Panc1 (cell line): ENCODE results near the gene INAFM1. TPM values are rescaled to one million over a fixed set of nuclear protein-coding genes. Genes with fewer than 3 reads are reported as not detected.

ENCODE experiments used
- ATAC-seq: fragments of 200-7000 bp; cut with Tn5 transposase; 2 replicates; pipeline ENCODE4 v1.9.1; 2020; ENCODE audit warnings: mild to moderate bottlenecking, moderate library complexity
- BruUV-seq: library from RNA; stranded (reverse); fragments of 400-500 nt; replicated peaks from 2 replicates; lab custom pipeline; 2021; lab: Mats Ljungman, UMichigan
- CTCF ChIA-PET: fragments of 300-600 bp; sonication (Branson Sonifier 250); formaldehyde crosslinking; loops from one replicate; lab custom pipeline; 2022; ENCODE audit warnings: antibody characterized with exemption; lab: Charles Lee
- POLR2A ChIA-PET: fragments of 300-600 bp; sonication (Branson Sonifier 250); formaldehyde crosslinking; loops from one replicate; lab custom pipeline; 2022; ENCODE audit warnings: antibody characterized with exemption; lab: Charles Lee
- DNase-seq: peaks from one replicate; pipeline ENCODE4 v3.0.0-alpha.2; 2010; ENCODE audit warnings: low read depth, low spot score
- H3K27ac ChIP-seq: 2 replicates; pipeline ENCODE4 v1.5.1; 2011; ENCODE audit warnings: mild to moderate bottlenecking, low read length, inconsistent platforms
- H3K27me3 ChIP-seq: fragments of 200-500 bp; sonication (Bioruptor generic); 2 replicates; pipeline ENCODE4 v1.6.0; 2014; ENCODE audit warnings: low read length, inconsistent platforms; ENCODE audit not compliant: control insufficient read depth, insufficient read depth
- H3K36me3 ChIP-seq: fragments of 200-500 bp; sonication (Bioruptor generic); 2 replicates; pipeline ENCODE4 v1.5.1; 2014; ENCODE audit warnings: inconsistent platforms, mild to moderate bottlenecking, low read length, moderate library complexity; ENCODE audit not compliant: control insufficient read depth, insufficient read depth
- H3K4me1 ChIP-seq: 2 replicates; pipeline ENCODE4 v1.5.1; 2011; ENCODE audit warnings: inconsistent platforms, mild to moderate bottlenecking, low read length, moderate library complexity; ENCODE audit not compliant: control insufficient read depth, insufficient read depth
- H3K4me3 ChIP-seq, 2 experiments: 2 replicates each; pipeline ENCODE4 v1.5.1; 2011 to 2012; ENCODE audit warnings: low read depth in 2 of 2, low read length in 2 of 2, mild to moderate bottlenecking in 2 of 2, inconsistent platforms in 1 of 2, moderate library complexity in 1 of 2
- H3K9me3 ChIP-seq: fragments of 200-500 bp; sonication (Bioruptor generic); 2 replicates; pipeline ENCODE4 v1.5.1; 2014; ENCODE audit warnings: low read depth, mild to moderate bottlenecking, inconsistent platforms, low read length, moderate library complexity; ENCODE audit not compliant: control insufficient read depth, insufficient read depth
- CTCF ChIP-seq: fragments of 450-650 bp; IDR thresholded peaks from 2 replicates; pipeline ENCODE4 v1.5.1; 2017; ENCODE audit warnings: mild to moderate bottlenecking
- POLR2AphosphoS5 ChIP-seq: IDR thresholded peaks from 2 replicates; pipeline ENCODE4 v1.6.1; 2012; ENCODE audit warnings: mild to moderate bottlenecking, low read depth, low read length, moderate library complexity
- REST ChIP-seq, 2 experiments: IDR thresholded peaks; 2 replicates each; pipeline ENCODE4 v1.6.1; 2011 to 2012; ENCODE audit warnings: low read depth in 2 of 2, control low read depth in 1 of 2, low read length in 1 of 2, mild to moderate bottlenecking in 1 of 2, moderate library complexity in 1 of 2; ENCODE audit not compliant: insufficient read depth in 1 of 2
- SIN3A ChIP-seq: IDR thresholded peaks from 2 replicates; pipeline ENCODE4 v1.6.1; 2012; ENCODE audit warnings: low read depth, mild to moderate bottlenecking, low read length, moderate library complexity, borderline replicate concordance; ENCODE audit not compliant: insufficient read depth
- TCF7L2 ChIP-seq: IDR thresholded peaks from 2 replicates; pipeline ENCODE4 v1.6.1; 2011; ENCODE audit warnings: mild to moderate bottlenecking, low read depth, low read length, inconsistent platforms
- in situ Hi-C: cut with HindIII; loops from 2 replicates; pipeline ENCODE4 v1.10.0; 2016; ENCODE audit warnings: low sequenced_read_pairs, low pct_unique_long_range_greater_than_20kb
- intact Hi-C: fragments of 100-400 bp; cut with micrococcal nuclease; formaldehyde crosslinking; loops from one replicate; pipeline ENCODE4 v1.10.0; 2022; ENCODE audit not compliant: unreplicated experiment
- total RNA-seq: library from RNA; stranded (reverse); gene quantifications from one replicate; pipeline ENCODE4 v1.2.1, GENCODE V29; 2021; ENCODE audit not compliant: unreplicated experiment

Gene INAFM1
- total RNA-seq, 1 experiment from 2014 or later = 13.1 TPM

DNA sequence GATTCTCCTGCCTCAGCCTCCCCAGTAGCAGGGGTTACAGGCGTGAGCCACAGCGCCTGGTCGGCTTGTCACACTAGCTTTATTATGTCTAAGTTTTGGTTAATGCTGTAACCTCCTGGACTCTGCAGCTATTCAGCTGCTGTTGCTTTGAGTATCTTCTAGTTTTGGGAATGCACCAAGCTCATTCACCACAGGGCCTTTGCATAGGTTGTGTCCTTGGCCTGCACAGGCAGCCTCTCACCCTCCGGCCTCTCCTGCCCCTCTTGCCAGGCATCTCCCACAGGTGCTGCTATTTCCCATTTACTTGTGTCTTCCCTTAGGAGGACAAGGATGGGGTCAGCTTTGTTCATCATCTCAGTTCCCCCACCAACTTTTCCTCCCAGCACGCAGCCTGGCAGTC lies 20.7 kb upstream of the INAFM1 start:
- H3K27ac ChIP-seq = no peak overlapping the region
- DNase-seq (no peak), ATAC-seq (no peak)
- CTCF ChIA-PET = interaction anchor here (0.7 kb wide), 2 partner anchors 43 to 84 kb away, joined by 3 to 5 read pairs; no protein-coding TSS in a partner anchor
- intact Hi-C loops (no loop called here), in situ Hi-C loops (no loop called here)
- no TSS peak for BruUV-seq
- peaks cover 6% of the 10 kb centered on the region for H3K4me1 ChIP-seq
- POLR2A ChIA-PET = interaction anchor here (0.6 kb wide), 1 partner anchor 10 kb away, joined by 3 read pairs; no protein-coding TSS in a partner anchor
- H3K9me3 ChIP-seq = no peaks in the 10 kb centered on the region
- no peak overlapping the region for H3K4me3 ChIP-seq
- H3K36me3 ChIP-seq = no peaks in the 10 kb centered on the region; the same call in 1 of the 2 replicates
- no peaks in the 10 kb centered on the region for H3K27me3 ChIP-seq
- TF ChIP-seq CTCF (no peak), REST (IDR thresholded peaks at IDR 0.05; ENCODE audit: insufficient read depth in 1 of 2, low read depth in 2 of 2, low read length in 1 of 2) (no peak), POLR2AphosphoS5 (no peak)

DNA sequence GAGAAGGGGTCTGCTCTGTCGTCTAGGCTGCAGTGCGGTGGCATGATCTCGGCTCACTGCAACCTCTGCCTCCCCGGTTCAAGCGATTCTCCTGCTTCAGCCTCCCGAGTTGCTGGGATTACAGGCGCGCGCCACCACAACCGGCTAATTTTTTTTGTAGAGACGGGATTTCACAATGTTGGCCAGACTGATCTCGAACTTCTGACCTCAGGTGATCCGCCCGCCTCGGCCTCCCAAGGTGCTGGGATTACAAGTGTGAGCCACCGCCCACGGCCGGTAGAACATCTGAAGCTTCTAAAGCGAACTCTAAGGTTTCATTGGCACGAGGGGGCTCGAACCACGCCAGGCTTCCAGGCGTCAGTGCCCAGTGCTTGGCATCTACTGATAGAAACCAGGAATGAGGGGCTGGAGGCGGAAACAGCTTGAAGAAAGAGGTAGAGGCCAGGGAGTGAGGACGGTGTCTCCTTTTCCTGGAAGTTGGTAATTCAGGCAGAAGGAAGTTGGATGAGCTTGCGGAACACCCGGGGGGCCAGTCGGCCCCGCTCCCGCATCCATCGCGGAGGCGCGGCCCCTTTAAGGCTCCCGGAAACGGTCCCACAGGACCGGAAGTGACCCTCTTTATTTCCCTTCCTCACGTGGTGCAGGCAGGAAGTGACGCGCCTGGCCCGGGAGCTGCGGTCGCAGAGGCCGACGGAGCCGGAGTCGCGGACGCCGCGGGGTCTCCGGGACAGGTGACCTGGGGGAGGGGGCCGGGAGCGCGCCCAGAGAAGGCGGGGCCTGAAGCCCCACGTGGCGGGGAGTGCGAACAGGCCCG lies 18.6 kb upstream of the INAFM1 start, which contains the start of gene CCDC9:
TSS of gene CCDC9 (plus strand) at position 647 of the 814 bp plus-strand sequence. CDS start 1,876 bp downstream, outside the sequence.
- Histone ChIP-seq H3K27me3 (no peaks in the 10 kb centered on the region), H3K27ac (peak within 1 kb of the TSS; percentile 93), H3K9me3 (no peaks in the 10 kb centered on the region), H3K4me3 (peak within 1 kb of the TSS; percentile 65 to 89), H3K36me3 (no peaks in the 10 kb centered on the region; the same call in 1 of the 2 replicates), H3K4me1 (peaks cover 6% of the 10 kb centered on the region)
- CTCF ChIA-PET = interaction anchor here (0.6 to 1.4 kb wide), 3 partner anchors 12 to 195 kb away, joined by 4 to 9 read pairs (median 8); no protein-coding TSS in a partner anchor
- TSS peak; percentile 98 for BruUV-seq
- in situ Hi-C loops (no loop called here), intact Hi-C loops (no loop called here)
- ATAC-seq (peak; percentile 88), DNase-seq (no peak)
- POLR2A ChIA-PET = interaction anchor here (0.6 to 1.5 kb wide), 4 partner anchors 12 to 545 kb away, joined by 3 to 29 read pairs (median 4); partner anchors contain the start of gene INAFM1
- TF ChIP-seq REST (IDR thresholded peaks at IDR 0.05; ENCODE audit: insufficient read depth in 1 of 2, low read depth in 2 of 2, low read length in 1 of 2) = no peak
- no peak for TF ChIP-seq TCF7L2
- TF ChIP-seq POLR2AphosphoS5 = 0 out of 2 replicates have a peak, but pooled peaks have one; percentile 49
- no peak for TF ChIP-seq CTCF
- 0 out of 2 replicates have a peak, but pooled peaks have one; percentile 51 for TF ChIP-seq SIN3A
